GM11168 (cell line): Measurements from ENCODE around the gene LIN52.
"Not testable (repeated sequence)": the region's sequence is repeated elsewhere in the genome, so short reads cannot be mapped to it uniquely, and the experiment has no call there.

Source experiments
- in situ Hi-C: fragments of 300-500 bp; cut with MboI; formaldehyde crosslinking; loops from one replicate; pipeline ENCODE4 v1.12.0; 2022; ENCODE audit warnings: low sequenced_read_pairs; ENCODE audit not compliant: unreplicated experiment

The LIN52 gene

DNA sequence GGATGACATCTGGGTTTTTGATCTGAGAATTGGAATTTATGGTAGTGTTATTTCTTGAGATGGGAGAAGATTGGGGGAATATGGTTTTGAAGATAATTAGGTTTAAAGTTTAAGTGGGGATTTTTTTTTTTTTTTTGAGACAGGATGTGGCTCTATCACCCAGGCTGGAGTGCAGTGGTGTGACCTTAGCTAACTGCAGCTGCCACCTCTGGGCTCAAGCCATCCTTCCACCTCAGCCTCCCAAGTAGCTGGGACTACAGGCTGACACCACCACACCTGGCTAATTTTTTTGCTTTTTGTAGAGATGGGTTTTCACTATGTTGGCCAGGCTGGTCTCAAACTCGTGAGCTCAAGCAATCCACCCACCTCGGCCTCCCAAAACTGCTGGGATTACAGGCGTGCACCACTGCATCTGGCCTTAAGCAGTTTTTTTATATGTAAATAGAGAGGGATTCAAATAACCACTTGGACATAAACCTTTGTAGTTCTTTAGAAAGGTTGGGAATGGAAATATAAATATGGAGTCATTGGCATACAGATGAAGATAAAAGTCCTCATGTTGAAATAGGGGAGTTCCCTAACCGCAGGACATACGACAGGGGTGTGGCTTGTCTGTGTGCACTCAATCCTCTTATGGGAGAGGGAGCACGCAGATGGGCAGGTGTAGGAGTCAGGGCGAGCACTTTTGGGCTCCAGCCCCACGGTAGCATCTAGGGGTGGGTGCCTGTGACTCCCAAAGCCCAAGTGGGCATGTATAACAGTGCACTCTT is 4.7 kb downstream of the LIN52 start:
- in situ Hi-C loops: no loop called here

DNA sequence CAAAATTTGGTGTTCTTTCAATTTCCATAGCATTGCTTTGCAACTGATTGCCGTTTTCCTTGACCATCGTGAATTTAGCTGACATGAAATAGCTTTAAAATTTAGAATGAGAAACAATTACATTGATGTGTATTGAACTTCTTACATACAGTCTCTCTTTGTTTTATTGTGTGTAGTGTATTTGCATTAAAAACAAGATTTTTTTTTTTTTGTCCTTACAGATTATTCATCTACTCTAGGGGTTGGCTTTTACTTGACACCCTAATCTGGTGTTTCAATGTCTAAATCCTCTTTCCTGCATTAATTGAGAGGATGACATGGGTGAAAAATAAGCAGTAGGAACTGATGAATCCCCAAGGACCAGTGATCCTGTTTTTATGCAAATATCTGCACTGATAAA is 20.6 kb downstream of the LIN52 start:
- in situ Hi-C loops: no loop called here

- in situ Hi-C loops: no loop called here
Observed at GRCh38 chr14:74109369-74109768, 24.6 kb downstream of the LIN52 start.

DNA sequence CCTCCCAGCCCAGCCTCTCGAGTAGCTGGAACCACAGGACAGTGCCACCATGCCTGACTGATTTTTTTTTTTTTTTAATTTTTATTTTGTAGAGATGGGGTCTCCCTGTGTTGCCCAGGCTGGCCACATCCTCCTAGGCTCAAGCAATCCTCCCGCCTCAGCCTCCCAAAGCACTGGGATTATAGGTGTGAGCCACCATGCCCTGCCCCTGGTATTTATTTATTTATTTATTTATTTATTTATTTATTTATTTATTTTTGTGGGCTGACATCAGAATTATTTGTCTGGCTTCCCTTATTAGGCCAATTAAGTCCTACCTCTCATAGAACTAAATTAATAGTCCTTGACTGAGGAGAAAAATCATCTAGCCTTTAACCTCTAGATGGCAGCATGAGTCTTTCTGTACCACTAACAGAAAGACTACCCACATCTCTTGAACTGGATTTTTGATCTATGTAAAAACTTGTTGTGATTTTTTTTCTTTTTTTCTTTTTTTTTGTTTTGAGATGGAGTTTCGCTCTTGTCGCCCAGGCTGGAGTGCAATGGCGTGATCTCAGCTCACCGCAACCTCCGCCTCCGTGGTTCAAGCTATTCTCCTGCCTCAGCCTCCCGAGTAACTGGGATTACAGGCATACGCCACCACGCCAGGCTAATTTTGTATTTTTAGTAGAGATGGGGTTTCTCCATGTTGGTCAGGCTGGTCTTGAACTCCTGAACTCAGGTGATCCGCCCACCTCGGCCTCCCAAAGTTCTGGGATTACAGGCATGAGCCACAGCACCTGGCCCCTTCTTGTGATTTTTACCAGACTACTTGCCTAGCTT is 26.9 kb downstream of the LIN52 start:
- in situ Hi-C loops: loop anchor here (10.0 kb wide), 1 partner anchor 143 kb away; no protein-coding TSS in a partner anchor

DNA sequence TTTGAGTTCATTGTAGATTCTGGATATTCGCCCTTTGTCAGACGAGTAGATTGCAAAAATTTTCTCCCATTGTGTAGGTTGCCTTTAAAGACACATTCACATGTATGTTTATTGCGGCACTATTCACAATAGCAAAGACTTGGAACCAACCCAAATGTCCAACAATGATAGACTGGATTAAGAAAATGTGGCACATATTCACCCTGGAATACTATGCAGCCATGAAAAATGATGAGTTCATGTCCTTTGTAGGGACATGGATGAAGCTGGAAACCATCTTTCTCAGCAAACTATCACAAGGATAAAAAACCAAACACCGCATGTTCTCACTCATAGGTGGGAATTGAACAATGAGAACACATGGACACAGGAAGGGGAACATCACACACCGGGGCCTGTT is 40.7 kb downstream of the LIN52 start:
- in situ Hi-C loops: not testable (repeated sequence)

DNA sequence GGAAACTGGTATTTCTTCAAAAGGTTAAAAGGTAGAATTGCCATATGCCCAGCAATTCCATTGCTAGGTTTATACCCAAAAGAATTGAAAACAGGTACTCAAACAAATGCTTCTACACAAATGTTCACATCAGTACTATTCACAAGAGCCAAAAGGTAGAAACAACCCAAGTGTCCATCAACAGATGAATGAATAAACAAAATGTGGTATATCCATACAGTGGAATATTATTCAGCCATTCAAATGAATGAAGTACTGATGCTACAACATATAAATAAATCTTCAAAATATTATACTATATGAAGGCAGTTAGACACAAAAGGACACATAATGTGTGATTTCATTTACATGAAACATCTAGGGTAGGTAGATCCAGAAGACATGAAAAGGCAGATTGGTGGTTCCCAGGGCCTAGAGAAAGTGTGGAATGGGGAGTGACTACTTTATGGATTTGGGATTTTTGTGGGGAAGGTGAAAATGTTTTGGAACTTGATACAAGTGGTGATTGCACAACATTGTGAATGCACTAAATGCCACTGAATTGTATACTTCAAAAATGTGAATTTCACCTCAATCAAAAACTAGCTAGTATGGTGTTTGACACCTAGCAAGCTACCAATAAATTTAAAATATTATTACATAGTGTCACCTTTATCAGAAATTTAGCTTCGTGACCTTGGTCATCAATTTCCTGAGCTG is 41.7 kb downstream of the LIN52 start:
- in situ Hi-C loops: no loop called here

DNA sequence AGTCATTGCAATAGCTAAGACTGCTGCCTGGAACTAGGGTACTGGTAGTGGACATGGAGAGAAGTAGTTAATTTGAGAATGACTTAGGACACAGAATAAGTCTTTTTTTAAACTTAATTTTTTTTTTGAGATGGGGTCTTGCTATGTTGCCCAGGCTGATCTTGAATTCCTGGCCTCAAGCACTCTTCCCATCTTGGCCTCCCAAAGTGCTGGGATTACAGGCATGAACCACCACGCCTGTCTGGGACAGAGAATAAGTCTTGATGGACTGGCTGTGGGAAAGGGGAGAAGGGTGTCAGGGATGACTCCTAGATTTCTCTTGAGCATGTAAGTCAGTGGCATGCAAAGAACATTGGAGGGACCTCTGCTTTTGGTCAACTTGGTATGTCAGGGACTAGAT is 42.9 kb downstream of the LIN52 start:
- in situ Hi-C loops: no loop called here

DNA sequence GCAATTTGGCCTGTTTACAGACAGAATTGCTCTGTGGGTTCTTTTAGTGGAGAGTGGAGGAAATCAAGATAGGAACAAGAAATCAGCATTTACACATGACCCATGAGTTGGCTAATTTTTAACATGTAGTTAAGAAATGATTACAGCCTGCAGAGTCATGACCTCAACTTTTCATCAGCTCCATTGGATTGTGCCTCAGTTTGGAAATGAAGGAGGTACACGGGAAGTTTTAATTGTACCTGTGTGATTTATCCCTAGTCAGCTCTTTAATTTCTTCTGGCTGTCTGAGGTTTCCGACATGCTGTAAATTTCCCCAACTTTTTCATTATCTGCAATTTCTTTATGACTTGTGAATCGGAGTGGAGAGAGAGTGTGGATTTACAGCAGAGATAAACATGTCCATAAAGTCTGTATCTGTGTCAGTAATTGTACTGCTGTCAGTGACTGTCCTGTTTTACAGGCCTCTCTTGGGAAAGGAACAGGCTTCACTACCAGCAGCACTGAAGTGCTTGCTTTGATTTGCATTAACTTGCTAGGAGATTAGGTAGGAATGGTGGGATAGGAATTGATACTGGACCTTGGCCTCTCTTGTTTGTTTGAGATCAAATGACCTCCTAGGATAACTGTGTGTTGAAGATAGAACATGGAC is 49.2 kb downstream of the LIN52 start:
- in situ Hi-C loops: no loop called here

DNA sequence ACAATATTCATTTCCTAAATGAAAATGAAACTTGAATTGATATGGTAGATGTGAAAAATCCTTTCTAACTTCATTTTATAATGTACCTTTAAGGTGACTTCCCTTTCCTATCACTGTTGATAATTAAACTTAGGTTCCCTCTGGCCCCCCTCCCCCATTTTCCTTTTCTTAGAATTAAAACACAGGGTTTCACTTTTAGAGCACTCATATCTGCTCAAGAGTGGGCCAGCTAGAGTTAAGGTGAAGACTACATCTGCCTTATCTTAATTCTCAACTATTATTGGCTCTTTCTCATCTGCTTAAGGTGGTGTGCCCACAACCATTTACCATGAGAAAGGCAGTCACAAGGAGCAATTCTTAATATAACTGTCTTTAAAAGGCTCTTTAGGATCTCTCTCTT is 49.7 kb downstream of the LIN52 start:
- in situ Hi-C loops: no loop called here

GRCh38 chr14:74135426-74135825 is 50.7 kb downstream of the LIN52 start:
- in situ Hi-C loops: no loop called here

DNA sequence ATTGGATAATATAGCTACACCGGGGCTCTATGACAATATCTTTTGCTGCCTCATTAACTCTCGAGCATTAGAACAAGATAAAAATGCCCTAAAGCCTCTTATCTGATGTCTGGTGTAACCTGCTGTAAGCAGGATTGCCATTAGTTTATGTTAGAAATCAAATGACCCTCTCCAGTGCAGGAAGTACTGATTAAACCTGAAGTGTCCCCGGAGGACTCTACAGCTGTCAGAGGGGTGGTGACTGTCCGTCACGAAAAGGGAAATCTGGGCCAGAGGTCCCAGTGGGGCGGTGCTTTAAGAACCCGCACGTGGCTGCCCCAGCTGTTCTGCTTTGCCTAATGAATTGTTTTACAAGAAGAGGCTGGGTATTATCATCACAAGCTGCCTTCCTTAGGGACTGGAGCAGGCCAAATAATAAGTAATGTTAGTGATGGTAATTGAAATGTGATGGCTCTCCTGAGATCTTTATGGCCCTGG is 55.7 kb downstream of the LIN52 start:
- in situ Hi-C loops: no loop called here

DNA sequence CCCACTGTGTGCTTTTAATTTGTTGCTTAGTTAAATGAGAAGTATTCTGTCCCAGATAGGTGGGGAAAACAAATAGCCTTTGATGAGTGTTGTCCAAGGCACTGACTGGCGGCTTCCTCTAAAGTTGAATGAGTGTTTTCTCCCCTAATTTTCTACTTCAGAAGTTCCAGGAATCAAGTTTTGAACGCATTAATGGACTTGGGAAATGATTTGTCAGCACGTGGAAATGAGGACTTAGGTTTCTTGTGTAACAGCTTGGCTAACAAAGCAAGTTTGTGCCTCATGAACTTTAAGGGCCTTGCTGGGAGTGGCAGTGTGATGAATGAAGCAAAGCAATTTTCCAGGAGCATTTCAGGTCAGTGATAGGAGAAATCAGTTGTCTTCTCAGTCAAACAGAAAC is 56.9 kb downstream of the LIN52 start:
- in situ Hi-C loops: no loop called here

DNA sequence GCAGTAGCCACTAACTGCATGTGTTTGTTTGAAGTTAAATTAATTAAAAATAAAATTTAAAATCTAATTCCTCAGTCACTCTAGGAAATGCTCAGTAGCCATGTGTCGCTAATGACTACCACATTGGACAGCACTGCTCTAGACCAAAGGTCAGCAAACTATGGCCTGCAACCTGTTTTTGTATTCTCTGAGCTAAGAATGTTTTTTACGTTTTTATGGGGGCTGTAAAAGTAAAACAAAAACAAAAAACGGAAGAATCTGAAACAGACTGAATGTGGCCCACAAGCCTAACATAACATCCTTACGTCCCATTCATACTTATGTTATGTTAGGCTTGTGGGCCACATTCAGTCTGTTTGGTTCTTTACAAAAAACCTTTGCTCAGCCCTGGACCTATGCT is 57.8 kb downstream of the LIN52 start:
- in situ Hi-C loops: no loop called here

DNA sequence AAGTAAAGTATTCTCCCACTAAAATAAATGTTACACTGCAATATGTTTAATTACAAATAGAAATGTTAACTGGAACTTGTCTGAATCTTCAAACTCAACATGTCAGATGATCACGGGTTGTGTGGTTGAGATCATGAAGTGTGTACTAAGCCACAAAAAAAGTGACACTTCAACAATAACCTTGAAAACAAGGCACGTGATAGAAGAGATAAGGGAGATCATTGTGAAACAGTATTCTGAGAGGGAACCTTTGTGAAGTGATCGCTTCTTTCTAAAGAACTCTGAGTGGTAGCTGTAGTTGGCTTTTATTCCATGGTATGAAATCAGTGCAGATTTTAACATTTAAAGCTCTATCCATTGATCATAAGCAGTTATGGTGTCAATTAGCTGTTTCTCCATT is 60.0 kb downstream of the LIN52 start:
- in situ Hi-C loops: no loop called here

- in situ Hi-C loops: no loop called here
Observed at GRCh38 chr14:74147571-74147970, 62.8 kb downstream of the LIN52 start.

DNA sequence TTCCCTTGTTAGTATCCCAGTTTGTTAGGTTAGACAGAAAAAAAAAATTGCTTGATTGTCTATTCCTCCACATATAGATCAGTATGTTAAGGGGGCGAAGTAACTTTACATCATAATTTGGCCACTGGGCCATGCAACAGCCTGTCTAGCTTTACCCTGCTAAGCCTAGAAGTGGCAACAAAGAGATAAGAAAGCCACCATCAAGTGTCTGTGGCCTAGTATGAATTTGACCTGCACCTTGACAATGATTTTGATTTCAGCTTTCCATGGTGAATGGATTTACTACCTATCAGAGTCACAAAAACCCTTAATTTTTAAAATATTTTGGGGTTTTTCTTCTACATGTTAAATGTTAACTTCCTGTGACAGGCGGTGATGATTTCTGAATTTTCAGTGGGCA is 63.9 kb downstream of the LIN52 start:
- in situ Hi-C loops: no loop called here

GRCh38 chr14:74155287-74155686 is 70.5 kb downstream of the LIN52 start:
- in situ Hi-C loops: no loop called here

DNA sequence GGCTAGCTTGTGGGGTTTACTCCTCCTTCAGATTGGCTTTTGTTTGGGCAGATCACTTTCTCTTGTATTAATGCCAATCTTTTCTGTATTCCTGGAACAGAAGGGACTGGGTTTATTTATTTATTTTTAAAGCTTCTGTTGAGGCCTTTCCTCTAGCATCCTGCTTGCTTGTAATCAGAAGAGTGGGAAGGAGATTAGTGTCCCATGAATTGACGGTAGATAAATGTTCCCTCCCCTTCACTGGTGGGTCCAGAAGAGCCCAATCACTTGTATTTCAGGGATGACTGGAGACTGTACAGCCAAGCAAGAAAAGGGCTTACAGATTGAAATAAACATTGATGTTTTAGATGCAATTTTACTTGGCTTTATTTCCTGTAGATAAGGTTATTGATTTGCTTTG is 71.0 kb downstream of the LIN52 start:
- in situ Hi-C loops: no loop called here

DNA sequence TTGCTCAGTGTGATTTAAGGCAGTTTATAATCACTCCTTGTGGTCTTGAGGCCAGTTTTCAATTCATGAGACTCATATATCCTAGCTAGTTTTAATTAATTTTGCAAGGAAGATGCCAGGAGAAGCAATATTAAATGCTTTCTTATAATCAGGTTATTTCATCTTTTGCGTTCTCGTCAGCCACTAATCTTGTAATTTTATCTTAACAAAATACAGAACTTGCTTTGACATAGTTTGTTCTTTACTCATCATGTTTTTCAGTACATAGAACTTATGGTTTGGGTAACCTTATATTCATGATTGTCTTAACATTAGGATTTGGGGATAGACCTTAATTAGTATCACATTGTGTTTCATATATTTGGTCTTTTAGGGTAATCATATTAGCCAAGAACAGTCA is 76.0 kb downstream of the LIN52 start:
- in situ Hi-C loops: no loop called here

- in situ Hi-C loops: no loop called here
Observed at GRCh38 chr14:74161526-74162158, 76.9 kb downstream of the LIN52 start.
